GM23248 (cell line): ENCODE results near the gene SUN5. TPM values are rescaled to one million over a fixed set of nuclear protein-coding genes. Genes with fewer than 3 reads are reported as not detected.

Experiments
- DNase-seq: peaks from one replicate; pipeline ENCODE4 v3.0.0-alpha.2; 2015
- H2AFZ ChIP-seq: fragments of 200-600 bp; sonication (generic); 2 replicates; pipeline ENCODE4 v1.6.1; 2016; ENCODE audit warnings: antibody characterized with exemption
- H3F3A ChIP-seq: fragments of 200-600 bp; sonication (generic); 2 replicates; pipeline ENCODE4 v1.6.1; 2016; ENCODE audit warnings: mild to moderate bottlenecking, antibody characterized with exemption, mixed run types; ENCODE audit not compliant: insufficient read depth
- H3K27ac ChIP-seq: fragments of 200-600 bp; sonication (generic); 2 replicates; pipeline ENCODE4 v1.5.1; 2016; ENCODE audit warnings: mild to moderate bottlenecking
- H3K27me3 ChIP-seq: fragments of 200-600 bp; sonication (generic); replicated peaks from 2 replicates; pipeline ENCODE4 v1.6.1; 2016; ENCODE audit warnings: mild to moderate bottlenecking; ENCODE audit not compliant: insufficient read depth
- H3K36me3 ChIP-seq: fragments of 200-600 bp; sonication (generic); 2 replicates; pipeline ENCODE4 v1.6.1; 2016; ENCODE audit warnings: low read depth, mild to moderate bottlenecking
- H3K4me1 ChIP-seq: fragments of 200-600 bp; sonication (generic); 2 replicates; pipeline ENCODE4 v1.6.1; 2016; ENCODE audit warnings: mild to moderate bottlenecking; ENCODE audit not compliant: insufficient read depth
- H3K4me2 ChIP-seq: fragments of 200-600 bp; sonication (generic); one replicate; pipeline ENCODE4 v1.6.1; 2016; ENCODE audit warnings: mild to moderate bottlenecking; ENCODE audit not compliant: unreplicated experiment
- H3K4me3 ChIP-seq: fragments of 200-600 bp; sonication (generic); 2 replicates; pipeline ENCODE4 v1.5.1; 2016; ENCODE audit warnings: mild to moderate bottlenecking
- H3K79me2 ChIP-seq: fragments of 200-600 bp; sonication (generic); 2 replicates; pipeline ENCODE4 v1.6.1; 2016; ENCODE audit warnings: mild to moderate bottlenecking; ENCODE audit not compliant: insufficient read depth
- H3K9ac ChIP-seq: fragments of 200-600 bp; sonication (generic); 2 replicates; pipeline ENCODE4 v1.6.1; 2016; ENCODE audit warnings: mild to moderate bottlenecking
- H3K9me2 ChIP-seq: fragments of 200-600 bp; sonication (generic); 2 replicates; pipeline ENCODE4 v1.6.1; 2016; ENCODE audit warnings: mixed run types, mild to moderate bottlenecking, moderate library complexity; ENCODE audit not compliant: insufficient read depth
- H3K9me3 ChIP-seq: fragments of 200-600 bp; sonication (generic); one replicate; pipeline ENCODE4 v1.6.1; 2017; ENCODE audit warnings: low read depth
- H4K20me1 ChIP-seq: fragments of 200-600 bp; sonication (generic); 2 replicates; pipeline ENCODE4 v1.6.0; 2016; ENCODE audit not compliant: insufficient read depth
- EZH2 ChIP-seq: fragments of 200-600 bp; sonication (generic); IDR thresholded peaks from 2 replicates; pipeline ENCODE4 v1.6.1; 2018; ENCODE audit warnings: antibody characterized with exemption, mild to moderate bottlenecking; ENCODE audit not compliant: insufficient read depth, poor library complexity, severe bottlenecking
- EZH2phosphoT487 ChIP-seq: fragments of 200-600 bp; sonication (generic); IDR thresholded peaks from 2 replicates; pipeline ENCODE4 v1.6.1; 2018; ENCODE audit warnings: antibody characterized with exemption, moderate library complexity, mild to moderate bottlenecking, low read depth; ENCODE audit not compliant: insufficient read depth
- WGBS, 2 experiments: methylation state at CpG; one replicate each; pipeline ENCODE4 v1.1.6; 2015 to 2017; ENCODE audit warnings: low lambda C conversion rate in 2 of 2, low coverage in 1 of 2; ENCODE audit errors: missing lambda C conversion rate in 2 of 2; 5-methylcytosine and 5-hydroxymethylcytosine counted together
- in situ Hi-C: fragments of 300-500 bp; cut with MboI; formaldehyde crosslinking; loops from 2 replicates; pipeline ENCODE4 v1.15.0; 2020
- polyA plus RNA-seq: library from polyadenylated mRNA; unstranded; fragments of >200 nt; fragmentation: Nextera tagmentation; extraction: Ambion mirVana; gene quantifications from 2 replicates; pipeline ENCODE4 v1.2.1, GENCODE V29; 2016
- total RNA-seq: library from RNA; depleted of rRNA; stranded (reverse); fragments of >200 nt; shearing (Covaris generic); gene quantifications from 2 replicates; pipeline ENCODE4 v1.2.3, GENCODE V29; 2014

The SUN5 gene
- total and polyA plus RNA-seq, 2 experiments from 2014 or later: not detected

DNA sequence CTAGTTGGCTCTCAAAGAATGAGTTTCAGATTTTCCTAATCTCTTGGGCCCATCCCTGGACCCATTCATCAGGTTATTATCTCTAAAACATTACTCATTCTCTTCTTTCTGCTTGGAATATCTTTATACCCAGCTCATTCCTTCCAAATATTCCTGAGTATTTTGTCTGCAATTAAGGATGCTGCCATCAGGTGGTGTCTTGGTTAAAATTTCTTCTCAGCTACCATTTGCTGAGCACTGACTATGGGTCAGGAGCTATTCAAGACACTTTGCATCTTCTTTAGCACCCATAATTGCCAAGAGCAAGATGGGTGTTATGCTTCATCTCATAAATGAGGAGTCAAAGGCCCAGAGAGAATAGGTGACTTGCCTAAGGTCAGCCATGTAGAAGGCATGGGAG, 8.4 kb downstream of the SUN5 start:
- Histone ChIP-seq H3K4me3 (no peak overlapping the region), H3K9ac (no peak overlapping the region), H3F3A (no peaks in the 10 kb centered on the region), H4K20me1 (no peaks in the 10 kb centered on the region), H3K79me2 (no peaks in the 10 kb centered on the region), H2AFZ (no peak overlapping the region), H3K4me1 (no peaks in the 10 kb centered on the region), H3K27me3 (peaks cover 29% of the 10 kb centered on the region), H3K36me3 (no peaks in the 10 kb centered on the region), H3K4me2 (no peak overlapping the region), H3K9me2 (no peaks in the 10 kb centered on the region), H3K27ac (no peak overlapping the region), H3K9me3 (no peaks in the 10 kb centered on the region)
- DNase-seq: no peak
- in situ Hi-C loops: no loop called here
- TF ChIP-seq EZH2: no peak
- TF ChIP-seq EZH2phosphoT487: no peak

GRCh38 chr20:32993496-32994050, 10.7 kb downstream of the SUN5 start:
- TF ChIP-seq EZH2 (no peak), EZH2phosphoT487 (no peak)
- Histone ChIP-seq H3K27me3 (peaks cover 35% of the 10 kb centered on the region), H3K9ac (no peak overlapping the region), H3K4me1 (no peaks in the 10 kb centered on the region), H2AFZ (no peak overlapping the region), H4K20me1 (no peaks in the 10 kb centered on the region), H3K4me2 (no peak overlapping the region), H3K36me3 (no peaks in the 10 kb centered on the region), H3K4me3 (no peak overlapping the region), H3K9me2 (no peaks in the 10 kb centered on the region), H3F3A (no peaks in the 10 kb centered on the region), H3K9me3 (no peaks in the 10 kb centered on the region), H3K27ac (no peak overlapping the region), H3K79me2 (no peaks in the 10 kb centered on the region)
- 8 to 9% methylated on average over 8 of the region's 8 CpGs for WGBS, 2 experiments
- in situ Hi-C loops: no loop called here
- no peak for DNase-seq

DNA sequence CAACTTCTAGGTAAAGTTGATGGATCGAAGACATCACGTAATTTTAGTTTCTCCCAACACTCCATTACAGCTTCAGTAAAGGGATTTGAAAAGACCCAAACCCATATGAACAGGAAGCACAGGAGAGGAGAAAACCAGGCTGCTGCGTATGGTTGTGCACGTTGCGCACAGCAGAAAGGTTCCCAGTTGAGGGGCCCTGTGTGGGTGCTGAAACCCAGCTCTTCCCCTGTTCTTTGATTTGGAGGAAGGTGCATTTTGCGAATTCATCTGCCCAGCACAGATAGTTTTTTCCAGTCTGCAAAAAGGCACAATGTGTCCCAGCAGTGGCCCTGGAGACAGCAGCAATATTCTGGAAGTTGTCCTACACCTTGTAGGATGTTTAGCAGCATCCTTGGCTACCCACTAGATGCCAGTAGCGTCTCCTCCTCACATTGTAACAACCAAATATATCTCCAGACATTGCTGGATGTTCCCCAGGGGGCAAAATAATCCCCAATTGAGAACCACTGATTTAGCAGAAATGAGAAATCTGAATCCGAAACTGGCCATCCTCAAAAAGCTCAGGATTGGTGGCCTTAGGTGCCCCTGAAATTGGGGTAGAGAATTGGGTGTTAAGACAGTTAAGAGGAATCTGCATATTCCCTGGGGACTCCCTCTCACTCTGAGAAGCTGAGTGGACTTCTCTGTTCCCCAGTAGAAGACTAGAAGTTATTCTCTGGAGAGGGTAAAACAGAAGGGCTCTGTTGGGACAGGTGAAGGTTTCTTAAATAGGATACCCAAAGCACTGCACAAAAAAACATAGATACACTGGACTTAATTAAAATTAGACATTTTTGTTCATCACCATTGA, 12.2 kb downstream of the SUN5 start:
- Histone ChIP-seq H3F3A (no peaks in the 10 kb centered on the region), H3K27ac (no peak overlapping the region), H3K36me3 (no peaks in the 10 kb centered on the region), H3K9me3 (no peaks in the 10 kb centered on the region), H3K9ac (no peak overlapping the region), H3K9me2 (no peaks in the 10 kb centered on the region), H3K4me1 (no peaks in the 10 kb centered on the region), H4K20me1 (no peaks in the 10 kb centered on the region), H3K79me2 (no peaks in the 10 kb centered on the region), H3K4me3 (no peak overlapping the region), H2AFZ (no peak overlapping the region), H3K27me3 (peaks cover 35% of the 10 kb centered on the region), H3K4me2 (no peak overlapping the region)
- no peak for TF ChIP-seq EZH2
- TF ChIP-seq EZH2phosphoT487: no peak
- WGBS, 2 experiments: 30 to 39% methylated on average over 8 of the region's 8 CpGs
- in situ Hi-C loops: no loop called here
- no peak for DNase-seq

DNA sequence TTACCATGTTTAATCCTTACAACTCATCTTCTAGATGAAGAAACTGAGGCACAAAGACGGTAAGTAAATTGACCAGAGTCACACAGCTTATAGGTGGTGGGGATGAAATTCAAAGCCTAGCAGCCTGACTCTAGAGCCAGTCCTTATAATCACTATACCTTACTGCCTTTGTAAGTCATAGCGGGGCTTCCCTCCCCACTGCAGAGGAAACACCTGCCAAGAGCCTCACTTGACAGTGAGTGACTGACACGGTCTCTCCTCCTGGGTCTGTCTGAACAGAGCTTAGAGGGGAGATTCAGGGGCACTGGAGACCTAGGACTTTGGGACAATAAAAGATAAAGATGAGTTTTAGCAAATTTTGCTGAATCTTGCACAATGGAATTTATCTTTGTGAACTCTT, 12.8 kb downstream of the SUN5 start:
- no peaks in the 10 kb centered on the region for H3K4me1 ChIP-seq
- DNase-seq: no peak

More for the DNA sequence above, 12.8 kb downstream of the SUN5 start:
- TF ChIP-seq EZH2 (no peak), EZH2phosphoT487 (no peak)
- Histone ChIP-seq H4K20me1 (no peaks in the 10 kb centered on the region), H3K4me2 (no peak overlapping the region), H3K9me3 (no peaks in the 10 kb centered on the region), H3K9me2 (no peaks in the 10 kb centered on the region), H3K27me3 (peaks cover 35% of the 10 kb centered on the region), H3K79me2 (no peaks in the 10 kb centered on the region), H3K27ac (no peak overlapping the region), H3F3A (no peaks in the 10 kb centered on the region), H3K36me3 (no peaks in the 10 kb centered on the region), H3K4me3 (no peak overlapping the region), H3K9ac (no peak overlapping the region), H2AFZ (no peak overlapping the region)
- in situ Hi-C loops: no loop called here
- 35 to 43% methylated on average over 3 of the region's 3 CpGs for WGBS, 2 experiments
